Left ventricle myocardium inferior (tissue), 1 donor: ENCODE measurements around the gene IGFBP4. TPM values are rescaled to one million over a fixed set of nuclear protein-coding genes. Genes with fewer than 3 reads are reported as not detected.

Experiments
- DNase-seq: peaks from one replicate; pipeline ENCODE4 v3.0.0-alpha.2; 2020
- H3K27ac ChIP-seq: fragments of 200-600 bp; replicated peaks from 2 replicates; pipeline ENCODE4 v1.8.0; 2021
- H3K27me3 ChIP-seq: fragments of 200-600 bp; 2 replicates; pipeline ENCODE4 v1.8.0; 2021; ENCODE audit warnings: low read depth
- H3K36me3 ChIP-seq: fragments of 200-600 bp; 2 replicates; pipeline ENCODE4 v1.8.0; 2021
- H3K4me1 ChIP-seq: fragments of 200-600 bp; 2 replicates; pipeline ENCODE4 v1.8.0; 2021
- H3K4me3 ChIP-seq: fragments of 200-600 bp; 2 replicates; pipeline ENCODE4 v1.8.0; 2021; ENCODE audit warnings: mild to moderate bottlenecking, moderate library complexity
- H3K9me3 ChIP-seq: fragments of 200-600 bp; replicated peaks from 2 replicates; pipeline ENCODE4 v1.8.0; 2021
- CTCF ChIP-seq: fragments of 200-600 bp; IDR thresholded peaks from 2 replicates; pipeline ENCODE4 v1.8.0; 2021; ENCODE audit warnings: antibody characterized with exemption, mild to moderate bottlenecking, borderline replicate concordance
- intact Hi-C: fragments of 100-400 bp; cut with micrococcal nuclease; formaldehyde crosslinking; loops from one replicate; pipeline ENCODE4 v1.11.0; 2022
- total RNA-seq: library from RNA; stranded (reverse); fragmentation: NEBNext Ultra II Directional; extraction: Animal tissue kit (Norgen Biotek cat#: 25700); gene quantifications from one replicate; pipeline ENCODE4 v1.2.1, GENCODE V29; 2021
- donor health status: DM: no; HTN: yes; CAD: no; lungs with severe emphysema.

The IGFBP4 gene
- total RNA-seq, 1 donor from 2014 or later, result 130 TPM

- Histone ChIP-seq H3K9me3 (no peaks in the 10 kb centered on the region), H3K27ac (peak overlapping the region; percentile 63), H3K4me1 (peaks cover 91% of the 10 kb centered on the region), H3K36me3 (peaks cover 40% of the 10 kb centered on the region), H3K4me3 (no peak overlapping the region), H3K27me3 (no peaks in the 10 kb centered on the region)
- TF ChIP-seq CTCF, result no peak
- intact Hi-C loops, result no loop called here
- no peak for DNase-seq
Measured at GRCh38 chr17:40458851-40459482, 15.7 kb downstream of the IGFBP4 start.

- H3K4me1 ChIP-seq, result peaks cover 82% of the 10 kb centered on the region
- H3K27ac ChIP-seq, result peak overlapping the region; percentile 7
Measured at GRCh38 chr17:40459636-40460603, 16.7 kb downstream of the IGFBP4 start.

GRCh38 chr17:40460604-40460967 lies 17.3 kb downstream of the IGFBP4 start:
- no peak overlapping the region for H3K4me3 ChIP-seq
- intact Hi-C loops, result no loop called here
- no peaks in the 10 kb centered on the region for H3K27me3 ChIP-seq
- H3K27ac ChIP-seq, result peak overlapping the region; percentile 65
- TF ChIP-seq CTCF, result no peak
- H3K9me3 ChIP-seq, result no peaks in the 10 kb centered on the region
- DNase-seq, result no peak
- peaks cover 23% of the 10 kb centered on the region for H3K36me3 ChIP-seq
- peaks cover 79% of the 10 kb centered on the region for H3K4me1 ChIP-seq

More at GRCh38 chr17:40459636-40460603, 16.7 kb downstream of the IGFBP4 start:
- H3K27me3 ChIP-seq, result no peaks in the 10 kb centered on the region
- H3K36me3 ChIP-seq, result peaks cover 30% of the 10 kb centered on the region
- intact Hi-C loops, result no loop called here
- DNase-seq, result no peak
- TF ChIP-seq CTCF, result no peak
- no peak overlapping the region for H3K4me3 ChIP-seq
- H3K9me3 ChIP-seq, result no peaks in the 10 kb centered on the region

- no peak overlapping the region for H3K4me3 ChIP-seq
Measured at GRCh38 chr17:40460968-40461731, 17.9 kb downstream of the IGFBP4 start.

More at GRCh38 chr17:40460968-40461731, 17.9 kb downstream of the IGFBP4 start:
- H3K9me3 ChIP-seq, result no peaks in the 10 kb centered on the region
- intact Hi-C loops, result no loop called here
- no peak for TF ChIP-seq CTCF
- DNase-seq, result no peak
- H3K36me3 ChIP-seq, result peaks cover 18% of the 10 kb centered on the region
- peaks cover 73% of the 10 kb centered on the region for H3K4me1 ChIP-seq
- no peaks in the 10 kb centered on the region for H3K27me3 ChIP-seq
- peak overlapping the region; percentile 65 for H3K27ac ChIP-seq
